C4-2B (cell line): ENCODE measurements around the gene SEMA6A.

Source experiments
- CTCF ChIP-seq: fragments of 450-650 bp; conservative IDR thresholded peaks from 2 replicates; pipeline ENCODE4 v1.5.1; 2017; ENCODE audit warnings: mild to moderate bottlenecking
- ZFX ChIP-seq: fragments of 450-650 bp; IDR thresholded peaks from 2 replicates; pipeline ENCODE4 v1.6.1; 2017

DNA sequence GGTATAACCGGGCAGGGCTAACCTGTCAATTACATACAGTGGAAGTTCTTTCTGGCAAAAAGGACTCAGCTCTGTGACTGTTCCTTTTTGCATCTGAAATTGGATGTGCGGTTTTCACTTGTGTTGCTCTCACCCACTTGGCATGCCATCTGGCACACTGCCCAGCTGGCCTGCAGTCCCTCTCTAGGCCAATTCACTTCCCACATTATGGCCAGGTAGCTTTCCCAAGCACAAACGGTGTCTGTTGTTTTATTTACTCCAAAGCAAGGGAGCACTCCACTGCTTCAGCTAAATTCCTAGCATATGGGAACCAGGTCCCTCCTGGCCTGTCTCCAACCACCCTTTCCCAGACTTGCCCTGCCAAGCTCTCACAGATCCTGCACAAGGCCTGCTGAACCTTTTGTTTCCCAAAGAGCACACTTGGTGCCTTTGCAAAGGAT, 132.5 kb downstream of the SEMA6A start:
- no peak for TF ChIP-seq CTCF
- no peak for TF ChIP-seq ZFX
